K562 (cell line): ENCODE results near the gene TRAF3. TPM values are rescaled to one million over a fixed set of nuclear protein-coding genes. Genes with fewer than 3 reads are reported as not detected.
A peak's percentile ranks its signal among the peaks of the same experiment; 100 is the strongest.

Experiments used
- ATAC-seq: fragments of 200-7000 bp; cut with Tn5 transposase; 3 replicates; pipeline ENCODE4 v1.9.1; 2020; ENCODE audit warnings: moderate library complexity
- BruUV-seq: library from RNA; stranded (reverse); fragments of 400-500 nt; replicated peaks from 2 replicates; lab custom pipeline; 2021; lab: Mats Ljungman, UMichigan
- CTCF ChIA-PET: fragments of 300-600 bp; formaldehyde crosslinking; extraction: SDS; loops from one replicate; lab custom pipeline; 2021; ENCODE audit warnings: low intra/inter-chr PET ratio; lab: Yijun Ruan, JAX
- POLR2A ChIA-PET: fragments of 300-600, 350-650 bp; sonication (Branson Sonifier 250); formaldehyde crosslinking; extraction: SDS; loops from one replicate; lab custom pipeline; 2021; ENCODE audit warnings: antibody characterized with exemption, inconsistent platforms; lab: Yijun Ruan, JAX
- DNase-seq, 4 experiments: peaks; one replicate each; pipeline versions ENCODE4 v3.0.0 to v3.0.0-alpha.2; 2011 to 2018; ENCODE audit warnings: low spot score in 3 of 4, mixed read lengths in 3 of 4; ENCODE audit errors: extremely low read depth in 1 of 4
- FAIRE-seq: peaks from 2 replicates; lab custom pipeline; 2011; peaks lifted over from hg19 to GRCh38; lab: Jason Lieb, UNC
- H2AFZ ChIP-seq: 2 replicates; pipeline ENCODE4 v1.6.0; 2011; ENCODE audit warnings: low read depth, low read length, control low read depth, inconsistent platforms
- H3K27ac ChIP-seq: fragments of 200-600 bp; 3 replicates; pipeline ENCODE4 v1.8.0; 2011; ENCODE audit warnings: low read depth, mild to moderate bottlenecking, control low read depth, inconsistent platforms, low read length, moderate library complexity, mixed read lengths; ENCODE audit errors: extremely low read depth
- H3K27me3 ChIP-seq, 2 experiments: fragments of 300-600 bp in 1 of 2; 2 replicates in 1 of 2; 3 replicates in 1 of 2; pipeline versions ENCODE4 v1.6.0 to v1.8.0; 2011; ENCODE audit warnings: inconsistent platforms in 2 of 2, low read length in 2 of 2, mild to moderate bottlenecking in 1 of 2, mixed read lengths in 1 of 2, moderate library complexity in 1 of 2; ENCODE audit not compliant: control insufficient read depth in 2 of 2, insufficient read depth in 2 of 2
- H3K36me3 ChIP-seq: fragments of 300-600 bp; 3 replicates; pipeline ENCODE4 v1.8.0; 2011; ENCODE audit warnings: mild to moderate bottlenecking, low read length, inconsistent platforms; ENCODE audit not compliant: control insufficient read depth, insufficient read depth
- H3K4me1 ChIP-seq, 2 experiments: fragments of 200-600 bp in 1 of 2; replicated peaks in 1 of 2; 2 replicates in 1 of 2; 3 replicates in 1 of 2; pipeline versions ENCODE4 v1.5.1 to v1.8.0; 2011; ENCODE audit warnings: inconsistent platforms in 2 of 2, low read length in 2 of 2, mild to moderate bottlenecking in 1 of 2, mixed read lengths in 1 of 2, moderate library complexity in 1 of 2; ENCODE audit not compliant: control insufficient read depth in 2 of 2, insufficient read depth in 2 of 2
- H3K4me2 ChIP-seq: 2 replicates; pipeline ENCODE4 v1.6.1; 2011; ENCODE audit warnings: low read length, control low read depth, inconsistent platforms, mixed read lengths; ENCODE audit not compliant: insufficient read depth
- H3K4me3 ChIP-seq: fragments of 200-600 bp; sonication (generic), shearing (Covaris generic); 2 replicates; pipeline ENCODE4 v1.5.1; 2016; ENCODE audit warnings: control low read depth, inconsistent platforms
- H3K79me2 ChIP-seq: fragments of 200-600 bp; 3 replicates; pipeline ENCODE4 v1.8.0; 2011; ENCODE audit warnings: low read length, inconsistent platforms; ENCODE audit not compliant: control insufficient read depth, insufficient read depth
- H3K9ac ChIP-seq, 2 experiments: 2 replicates each; pipeline versions ENCODE4 v1.6.0 to v1.6.1; 2011; ENCODE audit warnings: low read depth in 2 of 2, low read length in 2 of 2, control low read depth in 1 of 2, inconsistent platforms in 1 of 2, mild to moderate bottlenecking in 1 of 2, mixed read lengths in 1 of 2; ENCODE audit not compliant: insufficient read depth in 1 of 2
- H3K9me1 ChIP-seq: one replicate; pipeline ENCODE4 v1.6.0; 2011; ENCODE audit warnings: inconsistent platforms, mild to moderate bottlenecking, low read length, moderate library complexity; ENCODE audit not compliant: control insufficient read depth, insufficient read depth
- H3K9me3 ChIP-seq: replicated peaks from 2 replicates; pipeline ENCODE4 v1.5.1; 2011; ENCODE audit warnings: low read depth, low read length, inconsistent platforms; ENCODE audit not compliant: control insufficient read depth, insufficient read depth
- H4K20me1 ChIP-seq: replicated peaks from 2 replicates; pipeline ENCODE4 v1.6.1; 2011; ENCODE audit warnings: low read length, inconsistent platforms, mixed read lengths; ENCODE audit not compliant: control insufficient read depth, insufficient read depth
- CCAR2 ChIP-seq: fragments of 200-400 bp; formaldehyde crosslinking; IDR thresholded peaks from 2 replicates; pipeline ENCODE4 v1.6.1; 2017; ENCODE audit warnings: mild to moderate bottlenecking, low read depth, low read length
- CHD4 ChIP-seq: fragments of 200-600 bp; sonication (generic); IDR thresholded peaks from 3 replicates; pipeline ENCODE4 v1.6.1; 2012; ENCODE audit warnings: low read depth, mild to moderate bottlenecking, mixed read lengths, low read length, inconsistent platforms; ENCODE audit not compliant: insufficient read depth, insufficient replicate concordance, poor library complexity, severe bottlenecking
- CUX1 ChIP-seq: fragments of 200-800 bp; sonication (Bioruptor generic); IDR thresholded peaks from 2 replicates; pipeline ENCODE4 v1.6.1; 2016; ENCODE audit warnings: missing genetic modification characterization, missing compliant biosample characterization
- EGR1 ChIP-seq: fragments of 450-650 bp; conservative IDR thresholded peaks from 2 replicates; pipeline ENCODE4 v1.6.1; 2017; ENCODE audit warnings: mild to moderate bottlenecking
- GTF3C2 ChIP-seq: IDR thresholded peaks from 3 replicates; pipeline ENCODE4 v1.6.1; 2011; ENCODE audit warnings: borderline replicate concordance, mild to moderate bottlenecking, moderate library complexity; ENCODE audit not compliant: insufficient read length; ENCODE audit errors: extremely low read depth
- NELFE ChIP-seq: IDR thresholded peaks from 2 replicates; pipeline ENCODE4 v1.6.1; 2011; ENCODE audit warnings: mild to moderate bottlenecking; ENCODE audit not compliant: insufficient read depth, insufficient read length
- PCBP1 ChIP-seq: fragments of 200-400 bp; formaldehyde crosslinking; IDR thresholded peaks from 2 replicates; pipeline ENCODE4 v1.6.1; 2018; ENCODE audit warnings: mild to moderate bottlenecking, low read depth, low read length; ENCODE audit not compliant: poor library complexity, severe bottlenecking
- RB1 ChIP-seq: fragments of 450-650 bp; IDR thresholded peaks from 2 replicates; pipeline ENCODE4 v1.6.1; 2017; ENCODE audit warnings: low read depth, mild to moderate bottlenecking
- ZNF239 ChIP-seq: fragments of 250-450 bp; sonication (Bioruptor Pico); IDR thresholded peaks from 2 replicates; pipeline ENCODE4 v1.4.0; 2020; ENCODE audit warnings: mild to moderate bottlenecking
- ZNF707 ChIP-seq: fragments of 250-450 bp; sonication (Bioruptor Pico); conservative IDR thresholded peaks from 2 replicates; pipeline ENCODE4 v1.8.0; 2022; ENCODE audit warnings: inconsistent platforms, mild to moderate bottlenecking, moderate library complexity
- WGBS: fragments of 100-300 bp; shearing (Covaris generic); methylation state at CpG from one replicate; pipeline ENCODE4 v1.1.6; 2016; ENCODE audit warnings: low coverage, mixed read lengths; ENCODE audit not compliant: insufficient coverage; ENCODE audit errors: missing lambda C conversion rate; 5-methylcytosine and 5-hydroxymethylcytosine counted together
- in situ Hi-C: fragments of 300-500 bp; cut with MboI; formaldehyde crosslinking; loops from 4 replicates; pipeline ENCODE4 v1.15.0; 2018; ENCODE audit warnings: inconsistent platforms, mixed read lengths
- intact Hi-C: fragments of 100-400 bp; cut with micrococcal nuclease; formaldehyde crosslinking; loops from 2 replicates; pipeline ENCODE4 v1.14.2; 2022
- polyA plus RNA-seq, 8 experiments: library from polyadenylated mRNA; depleted of rRNA in 4 of 8; stranded (reverse) in 5 of 8; unstranded in 3 of 8; fragments of >200 nt; fragmentation: Nextera tagmentation in 2 of 8; fragmentation: Illumina TruSeq in 1 of 8; extraction: Ambion mirVana in 2 of 8; extraction: Trizol in 1 of 8; gene quantifications; 2 replicates each; pipeline versions ENCODE4 v1.2.1 to v1.2.3, GENCODE V29; 2011 to 2014; ENCODE audit warnings: inconsistent platforms in 1 of 8, missing spikeins in 1 of 8
- total RNA-seq, 7 experiments: library from RNA; depleted of rRNA in 6 of 7; stranded (reverse); fragments of >200 nt in 6 of 7; fragmentation: Illumina TruSeq in 2 of 7; extraction: Trizol in 2 of 7; gene quantifications; 2 replicates each; pipeline versions ENCODE4 v1.2.1 to v1.2.3, GENCODE V29; 2011 to 2021; ENCODE audit warnings: low replicate concordance in 1 of 7

The TRAF3 gene
- total and polyA plus RNA-seq, 9 of the 15 experiments (the other 6 are each of a cell fraction or from before 2014, with no cell fraction given) = 0.52 to 21.3 (median 9.9) TPM

GRCh38 chr14:102878174-102878969, 101.1 kb downstream of the TRAF3 start (continued):
- TF ChIP-seq ZNF707 (CRISPR knock-in tag) (no peak), RB1 (no peak), PCBP1 (no peak), ZNF239 (CRISPR knock-in tag) (no peak), CCAR2 (no peak)

GRCh38 chr14:102878970-102879460, 101.8 kb downstream of the TRAF3 start:
- ChIA-PET POLR2A (no interaction called here), CTCF (no interaction called here)
- H3K9me3 ChIP-seq = no peaks in the 10 kb centered on the region
- no peak overlapping the region for H3K4me3 ChIP-seq
- H3K79me2 ChIP-seq = no peaks in the 10 kb centered on the region
- DNase-seq (no peak), FAIRE-seq (no peak), ATAC-seq (no peak)
- 100% methylated on average over 1 of the region's 6 CpGs for WGBS
- no peaks in the 10 kb centered on the region for H3K4me1 ChIP-seq
- peaks cover 33% of the 10 kb centered on the region for H3K36me3 ChIP-seq
- no peak overlapping the region for H2AFZ ChIP-seq
- no peaks in the 10 kb centered on the region for H4K20me1 ChIP-seq
- no TSS peak for BruUV-seq
- no peaks in the 10 kb centered on the region for H3K27me3 ChIP-seq
- no peaks in the 10 kb centered on the region for H3K9me1 ChIP-seq
- in situ Hi-C loops (no loop called here), intact Hi-C loops (no loop called here)
- H3K4me2 ChIP-seq = no peak overlapping the region
- H3K9ac ChIP-seq = peak overlapping the region in 1 of 2 experiments; percentile 26; a peak in 1 of 4 replicates
- no peak overlapping the region for H3K27ac ChIP-seq
- no peak for TF ChIP-seq EGR1
- no peak for TF ChIP-seq NELFE
- TF ChIP-seq CUX1 (CRISPR knock-in tag) = no peak
- TF ChIP-seq GTF3C2 = no peak
- no peak for TF ChIP-seq CHD4
